Activated naive CD8-positive, alpha-beta T cell (primary cell): ENCODE results near the gene PIK3CA.

Source experiments
- H3K27ac Mint-ChIP-seq: one replicate; pipeline ENCODE4 v1.8.0; 2021; ENCODE audit warnings: mixed read lengths
- H3K27me3 Mint-ChIP-seq: one replicate; pipeline ENCODE4 v1.8.0; 2021; ENCODE audit warnings: mixed read lengths
- H3K36me3 Mint-ChIP-seq: one replicate; pipeline ENCODE4 v1.8.0; 2021; ENCODE audit warnings: mixed read lengths
- H3K4me1 Mint-ChIP-seq: one replicate; pipeline ENCODE4 v1.8.0; 2021; ENCODE audit warnings: low read depth, mixed read lengths
- H3K4me3 Mint-ChIP-seq: one replicate; pipeline ENCODE4 v1.8.0; 2021; ENCODE audit warnings: mild to moderate bottlenecking, mixed read lengths
- H3K9me3 Mint-ChIP-seq: one replicate; pipeline ENCODE4 v1.8.0; 2021; ENCODE audit warnings: low read depth, mixed read lengths

PIK3CA gene

DNA sequence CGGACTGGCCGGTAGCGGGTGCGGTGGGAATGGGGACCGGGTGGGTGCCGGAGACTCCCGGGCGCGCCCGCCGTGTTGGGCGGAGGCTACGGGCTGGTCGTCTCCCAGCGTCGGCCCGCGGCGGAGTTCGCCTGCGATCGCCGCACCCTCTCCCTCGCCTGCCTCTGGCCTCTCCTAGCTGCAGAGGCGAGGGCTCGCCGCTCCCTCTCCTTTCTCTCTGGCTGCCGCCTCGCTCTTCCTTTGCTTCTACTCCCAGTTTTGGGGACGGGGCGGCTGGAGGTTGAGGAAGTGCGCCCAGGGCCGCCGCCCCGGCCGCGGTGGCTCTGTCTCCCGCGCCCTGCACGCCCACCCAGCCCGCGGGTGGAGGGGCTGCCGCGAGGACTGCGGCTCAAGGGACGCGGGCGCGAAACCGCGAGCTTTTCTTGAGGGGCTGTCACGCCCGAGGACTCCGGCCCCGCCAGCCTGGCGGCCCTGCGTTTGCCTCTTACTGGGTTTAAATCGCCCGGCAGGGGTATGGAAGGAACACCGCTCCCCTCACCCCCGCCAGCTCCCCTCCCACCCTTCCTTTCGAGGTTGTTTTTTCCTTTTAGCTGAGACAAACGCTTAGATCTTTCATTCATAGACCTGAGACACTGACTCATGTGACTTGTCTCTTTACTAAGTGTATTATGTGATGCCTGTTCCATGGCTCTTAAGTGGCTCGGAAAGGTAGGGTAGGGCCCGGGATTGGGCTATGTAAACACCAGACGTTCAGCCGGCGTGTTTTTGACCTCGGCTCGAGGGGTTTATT, 654 bp downstream of the PIK3CA start:
- peak overlapping the region; percentile 99 for H3K4me3 Mint-ChIP-seq
- no peaks in the 10 kb centered on the region for H3K27me3 Mint-ChIP-seq
- H3K36me3 Mint-ChIP-seq: no peaks in the 10 kb centered on the region
- no peaks in the 10 kb centered on the region for H3K9me3 Mint-ChIP-seq
- H3K4me1 Mint-ChIP-seq: peaks cover 47% of the 10 kb centered on the region
- peak overlapping the region; percentile 100 for H3K27ac Mint-ChIP-seq

DNA sequence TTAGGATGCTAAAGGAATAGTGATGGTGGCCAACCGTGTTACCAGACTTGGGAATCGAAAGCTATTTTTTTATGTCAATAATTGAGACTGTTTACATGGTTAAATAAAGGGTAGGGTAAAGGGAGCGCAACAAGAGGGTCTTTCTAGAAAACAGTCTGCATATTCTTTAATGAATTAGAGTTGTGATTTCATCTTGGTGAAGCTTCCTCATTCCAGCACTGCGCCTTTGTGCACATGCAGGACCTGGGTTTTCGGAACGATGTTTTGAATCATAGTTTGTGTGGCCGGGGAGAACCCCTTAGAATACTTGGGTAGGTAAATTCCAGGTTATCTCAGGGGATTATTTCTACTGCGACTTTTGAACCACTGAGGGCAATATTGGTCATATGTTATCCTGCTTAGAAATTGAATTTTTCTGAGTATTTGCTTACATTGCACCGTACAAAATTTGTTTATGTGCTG, 1.3 kb downstream of the PIK3CA start:
- no peaks in the 10 kb centered on the region for H3K36me3 Mint-ChIP-seq
- H3K27ac Mint-ChIP-seq: peak overlapping the region; percentile 100
- peak overlapping the region; percentile 99 for H3K4me3 Mint-ChIP-seq
- no peaks in the 10 kb centered on the region for H3K9me3 Mint-ChIP-seq
- peaks cover 52% of the 10 kb centered on the region for H3K4me1 Mint-ChIP-seq
- H3K27me3 Mint-ChIP-seq: no peaks in the 10 kb centered on the region

DNA sequence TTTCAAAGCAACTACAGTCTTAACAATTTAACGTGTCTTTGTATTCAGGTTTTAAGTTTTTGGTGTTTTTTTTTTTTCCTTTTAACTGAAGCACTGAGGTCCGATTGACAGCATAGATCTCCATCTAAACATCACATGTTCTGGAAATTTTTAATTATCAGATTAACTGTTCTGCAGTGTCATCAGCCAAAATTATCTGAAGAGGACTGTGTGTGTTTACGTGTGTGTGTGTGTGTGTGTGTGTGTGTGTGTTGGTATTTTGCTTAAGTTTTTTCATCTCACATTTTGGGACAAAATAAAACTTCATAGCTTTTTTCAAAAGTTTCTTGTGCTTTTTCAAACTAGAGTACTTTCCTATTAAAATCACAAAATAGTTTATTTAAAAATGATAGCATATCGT, 1.8 kb downstream of the PIK3CA start:
- Mint-ChIP-seq H3K4me1 (peaks cover 56% of the 10 kb centered on the region), H3K9me3 (no peaks in the 10 kb centered on the region), H3K36me3 (no peaks in the 10 kb centered on the region), H3K27me3 (no peaks in the 10 kb centered on the region), H3K27ac (peak overlapping the region; percentile 100), H3K4me3 (peak overlapping the region; percentile 99)

DNA sequence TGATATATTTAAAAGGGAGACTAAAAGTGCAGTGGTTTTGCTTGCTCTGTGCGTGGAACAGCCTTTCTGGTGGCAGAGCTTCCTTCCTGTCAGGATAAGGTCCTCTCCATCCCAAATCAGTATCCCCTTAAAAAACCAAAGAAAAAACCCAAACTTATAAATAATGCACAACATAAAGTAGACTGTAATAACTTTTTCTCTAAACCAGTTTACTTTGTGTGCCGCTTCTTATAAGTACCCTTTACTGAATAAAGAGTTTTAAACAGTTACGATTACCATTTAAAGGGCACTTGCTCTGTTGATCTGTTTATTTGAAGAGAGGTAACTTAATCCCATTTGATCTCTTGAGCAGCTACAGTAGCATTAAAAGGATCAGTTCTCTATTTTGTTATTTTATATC, 2.5 kb downstream of the PIK3CA start:
- Mint-ChIP-seq H3K9me3 (no peaks in the 10 kb centered on the region), H3K4me1 (peaks cover 58% of the 10 kb centered on the region), H3K27ac (peak overlapping the region; percentile 22), H3K36me3 (no peaks in the 10 kb centered on the region), H3K27me3 (no peaks in the 10 kb centered on the region), H3K4me3 (peak overlapping the region; percentile 18)

GRCh38 chr3:179151474-179151873, 3.3 kb downstream of the PIK3CA start:
- Mint-ChIP-seq H3K4me1 (peaks cover 67% of the 10 kb centered on the region), H3K9me3 (no peaks in the 10 kb centered on the region), H3K36me3 (no peaks in the 10 kb centered on the region), H3K4me3 (peak overlapping the region; percentile 43), H3K27me3 (no peaks in the 10 kb centered on the region), H3K27ac (peak overlapping the region; percentile 42)

GRCh38 chr3:179156170-179156569, 8.0 kb downstream of the PIK3CA start:
- Mint-ChIP-seq H3K4me3 (no peak overlapping the region), H3K27ac (no peak overlapping the region), H3K27me3 (no peaks in the 10 kb centered on the region), H3K9me3 (no peaks in the 10 kb centered on the region), H3K36me3 (peaks cover 2% of the 10 kb centered on the region), H3K4me1 (peaks cover 82% of the 10 kb centered on the region)

GRCh38 chr3:179156775-179157174, 8.6 kb downstream of the PIK3CA start:
- H3K4me3 Mint-ChIP-seq: no peak overlapping the region
- H3K27ac Mint-ChIP-seq: no peak overlapping the region
- H3K36me3 Mint-ChIP-seq: peaks cover 2% of the 10 kb centered on the region
- no peaks in the 10 kb centered on the region for H3K27me3 Mint-ChIP-seq
- peaks cover 78% of the 10 kb centered on the region for H3K4me1 Mint-ChIP-seq
- no peaks in the 10 kb centered on the region for H3K9me3 Mint-ChIP-seq

- Mint-ChIP-seq H3K4me1 (peaks cover 78% of the 10 kb centered on the region), H3K9me3 (no peaks in the 10 kb centered on the region), H3K4me3 (no peak overlapping the region), H3K36me3 (peaks cover 2% of the 10 kb centered on the region), H3K27me3 (no peaks in the 10 kb centered on the region), H3K27ac (no peak overlapping the region)
Measured at GRCh38 chr3:179158336-179159039, 10.3 kb downstream of the PIK3CA start.

- H3K4me3 Mint-ChIP-seq: no peak overlapping the region
- peak overlapping the region; percentile 66 for H3K27ac Mint-ChIP-seq
- no peaks in the 10 kb centered on the region for H3K27me3 Mint-ChIP-seq
- H3K4me1 Mint-ChIP-seq: peaks cover 72% of the 10 kb centered on the region
- peaks cover 5% of the 10 kb centered on the region for H3K36me3 Mint-ChIP-seq
- peaks cover 5% of the 10 kb centered on the region for H3K9me3 Mint-ChIP-seq
Measured at GRCh38 chr3:179163503-179163902, 15.3 kb downstream of the PIK3CA start.

- peaks cover 5% of the 10 kb centered on the region for H3K9me3 Mint-ChIP-seq
- no peaks in the 10 kb centered on the region for H3K27me3 Mint-ChIP-seq
- H3K4me1 Mint-ChIP-seq: peaks cover 71% of the 10 kb centered on the region
- no peak overlapping the region for H3K27ac Mint-ChIP-seq
- H3K4me3 Mint-ChIP-seq: no peak overlapping the region
- peaks cover 6% of the 10 kb centered on the region for H3K36me3 Mint-ChIP-seq
Measured at GRCh38 chr3:179164857-179165256, 16.7 kb downstream of the PIK3CA start.

- Mint-ChIP-seq H3K36me3 (peaks cover 12% of the 10 kb centered on the region), H3K4me3 (no peak overlapping the region), H3K9me3 (peaks cover 5% of the 10 kb centered on the region), H3K4me1 (peaks cover 60% of the 10 kb centered on the region), H3K27ac (no peak overlapping the region), H3K27me3 (no peaks in the 10 kb centered on the region)
Measured at GRCh38 chr3:179166561-179167201, 18.5 kb downstream of the PIK3CA start.

DNA sequence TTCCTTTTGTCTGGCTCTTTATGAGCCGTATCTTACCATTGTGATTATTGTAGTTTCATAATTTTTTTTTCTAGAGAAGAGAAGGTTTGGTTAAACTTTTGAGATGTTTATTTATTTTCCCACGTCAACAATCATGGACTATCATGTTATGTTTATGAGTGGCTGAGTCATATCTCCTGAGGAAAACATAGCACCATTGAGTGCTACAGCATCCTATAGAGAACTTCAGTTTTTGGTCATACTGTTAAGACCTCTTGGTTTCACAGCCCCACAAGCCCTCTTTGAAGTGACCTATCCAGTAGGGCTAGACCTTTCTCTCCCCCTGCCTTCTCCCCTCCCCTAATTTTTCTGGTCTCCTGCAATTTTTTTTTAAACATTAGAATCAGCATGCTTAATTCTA, 20.8 kb downstream of the PIK3CA start:
- peaks cover 12% of the 10 kb centered on the region for H3K36me3 Mint-ChIP-seq
- peaks cover 44% of the 10 kb centered on the region for H3K4me1 Mint-ChIP-seq
- no peak overlapping the region for H3K4me3 Mint-ChIP-seq
- H3K9me3 Mint-ChIP-seq: peaks cover 5% of the 10 kb centered on the region
- H3K27ac Mint-ChIP-seq: no peak overlapping the region
- H3K27me3 Mint-ChIP-seq: no peaks in the 10 kb centered on the region

- Mint-ChIP-seq H3K4me3 (no peak overlapping the region), H3K27ac (no peak overlapping the region), H3K9me3 (peaks cover 5% of the 10 kb centered on the region), H3K4me1 (peaks cover 45% of the 10 kb centered on the region), H3K27me3 (no peaks in the 10 kb centered on the region), H3K36me3 (peaks cover 12% of the 10 kb centered on the region)
Measured at GRCh38 chr3:179172546-179172945, 24.4 kb downstream of the PIK3CA start.

DNA sequence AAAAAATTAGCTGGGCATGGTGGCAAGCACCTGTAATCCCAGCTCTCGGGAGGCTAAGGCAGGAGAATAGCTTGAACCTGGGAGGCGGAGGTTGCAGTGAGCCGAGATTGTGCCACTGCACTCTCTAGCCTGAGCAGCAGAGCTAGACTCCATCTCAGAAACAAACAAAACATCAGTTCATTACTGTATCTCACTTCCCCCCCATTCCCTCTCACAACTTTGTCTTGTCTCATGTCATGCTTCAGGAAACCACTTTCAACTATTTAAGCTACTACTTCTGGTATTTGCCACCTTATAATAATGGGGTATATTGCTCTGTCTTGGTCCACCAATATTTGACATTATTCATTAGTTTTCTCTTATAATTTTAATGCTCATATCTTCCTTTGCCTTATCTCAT, 26.2 kb downstream of the PIK3CA start:
- H3K4me3 Mint-ChIP-seq: no peak overlapping the region
- H3K36me3 Mint-ChIP-seq: peaks cover 7% of the 10 kb centered on the region
- peaks cover 41% of the 10 kb centered on the region for H3K4me1 Mint-ChIP-seq
- no peak overlapping the region for H3K27ac Mint-ChIP-seq
- no peaks in the 10 kb centered on the region for H3K9me3 Mint-ChIP-seq
- no peaks in the 10 kb centered on the region for H3K27me3 Mint-ChIP-seq

DNA sequence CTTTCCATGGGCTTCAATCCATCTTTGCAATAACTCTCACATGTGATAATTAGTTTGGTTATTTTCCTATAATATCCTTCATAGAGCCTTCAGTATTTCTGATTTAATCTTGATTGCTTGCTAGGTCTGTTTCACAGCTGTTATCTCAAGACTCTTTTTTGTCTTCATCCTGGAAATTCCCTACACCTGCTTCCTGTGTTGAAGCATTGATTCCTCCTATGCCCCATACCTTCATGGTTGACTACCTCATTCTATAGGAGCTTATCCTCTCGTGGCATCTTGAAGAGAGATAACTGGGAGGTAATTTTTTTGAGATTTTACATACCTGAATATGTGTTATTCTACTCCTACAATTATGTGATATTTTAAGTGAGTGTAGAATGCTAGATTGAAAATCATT, 26.7 kb downstream of the PIK3CA start:
- peaks cover 6% of the 10 kb centered on the region for H3K36me3 Mint-ChIP-seq
- peak overlapping the region; percentile 31 for H3K27ac Mint-ChIP-seq
- H3K9me3 Mint-ChIP-seq: no peaks in the 10 kb centered on the region
- H3K27me3 Mint-ChIP-seq: no peaks in the 10 kb centered on the region
- H3K4me3 Mint-ChIP-seq: no peak overlapping the region
- peaks cover 37% of the 10 kb centered on the region for H3K4me1 Mint-ChIP-seq
